Peyer's patch (tissue), 4 donors: ENCODE data around the gene GIPC1.

Experiments used
- CTCF ChIP-seq, 6 experiments: fragments of 450-650 bp in 4 of 6; fragments of 200-600 bp in 2 of 6; sonication (generic) in 1 of 6; IDR thresholded peaks; one replicate each; pipeline ENCODE4 v1.5.1; 2017 to 2019; ENCODE audit warnings: antibody characterized with exemption in 6 of 6, mild to moderate bottlenecking in 3 of 6, moderate library complexity in 1 of 6
- POLR2A ChIP-seq, 2 donors: fragments of 450-650 bp; IDR thresholded peaks; one replicate each; pipeline ENCODE4 v1.5.1; 2017; ENCODE audit warnings: antibody characterized with exemption in 2 of 2, mild to moderate bottlenecking in 2 of 2, moderate library complexity in 2 of 2

GRCh38 chr19:14519860-14520407, 24.0 kb upstream of the GIPC1 start:
- TF ChIP-seq CTCF (IDR thresholded peaks at IDR 0.05), result no peak
- TF ChIP-seq POLR2A (IDR thresholded peaks at IDR 0.05), result no peak
